OCI-LY1 (cell line): Measurements from ENCODE around the gene SLC24A5.

ENCODE experiments used
- H2AFZ ChIP-seq: fragments of 200-600 bp; sonication (generic), shearing (Covaris generic); 2 replicates; pipeline ENCODE4 v1.6.0; 2014; ENCODE audit warnings: antibody characterized with exemption, mild to moderate bottlenecking, low read length
- H3F3A ChIP-seq: fragments of 200-600 bp; sonication (generic), shearing (Covaris generic); 2 replicates; pipeline ENCODE4 v1.6.0; 2014; ENCODE audit warnings: mild to moderate bottlenecking, antibody characterized with exemption, low read length, moderate library complexity; ENCODE audit not compliant: insufficient read depth
- H3K27ac ChIP-seq: fragments of 200-600 bp; sonication (generic); 2 replicates; pipeline ENCODE4 v1.5.1; 2014; ENCODE audit warnings: low read length, mixed run types, mild to moderate bottlenecking, low read depth; ENCODE audit not compliant: poor library complexity, severe bottlenecking
- H3K27me3 ChIP-seq: fragments of 200-600 bp; sonication (generic); 2 replicates; pipeline ENCODE4 v1.6.0; 2014; ENCODE audit warnings: antibody characterized with exemption, mild to moderate bottlenecking, low read length, moderate library complexity; ENCODE audit not compliant: insufficient read depth
- H3K36me3 ChIP-seq: fragments of 200-600 bp; sonication (generic); 2 replicates; pipeline ENCODE4 v1.6.1; 2014; ENCODE audit warnings: mild to moderate bottlenecking, antibody characterized with exemption, low read length, moderate library complexity, mixed read lengths; ENCODE audit not compliant: insufficient read depth
- H3K4me1 ChIP-seq: fragments of 200-600 bp; sonication (generic); 2 replicates; pipeline ENCODE4 v1.5.1; 2014; ENCODE audit warnings: mild to moderate bottlenecking, low read length, moderate library complexity; ENCODE audit not compliant: insufficient read depth, severe bottlenecking
- H3K4me2 ChIP-seq: fragments of 200-600 bp; sonication (generic), shearing (Covaris generic); 2 replicates; pipeline ENCODE4 v1.6.1; 2014; ENCODE audit warnings: low read length
- H3K4me3 ChIP-seq: fragments of 200-600 bp; sonication (generic); 2 replicates; pipeline ENCODE4 v1.5.1; 2014; ENCODE audit warnings: low read length, low read depth, mild to moderate bottlenecking, mixed read lengths; ENCODE audit not compliant: poor library complexity, severe bottlenecking
- H3K79me2 ChIP-seq: fragments of 200-600 bp; shearing (Covaris generic); 2 replicates; pipeline ENCODE4 v1.6.1; 2016; ENCODE audit warnings: mixed run types, low read length, mixed read lengths; ENCODE audit not compliant: insufficient read depth
- H3K9ac ChIP-seq: fragments of 200-600 bp; sonication (generic), shearing (Covaris generic); 2 replicates; pipeline ENCODE4 v1.6.1; 2014; ENCODE audit warnings: mild to moderate bottlenecking, low read length, mixed read lengths
- H3K9me2 ChIP-seq: fragments of 200-600 bp; sonication (generic), shearing (Covaris generic); 2 replicates; pipeline ENCODE4 v1.6.1; 2014; ENCODE audit warnings: low read depth, mild to moderate bottlenecking, low read length, mixed read lengths
- H3K9me3 ChIP-seq: fragments of 200-600 bp; shearing (Covaris generic); 2 replicates; pipeline ENCODE4 v1.6.1; 2014; ENCODE audit warnings: low read length, mixed read lengths
- H4K20me1 ChIP-seq: fragments of 200-600 bp; sonication (generic), shearing (Covaris generic); 2 replicates; pipeline ENCODE4 v1.6.0; 2016; ENCODE audit warnings: mild to moderate bottlenecking, low read length; ENCODE audit not compliant: insufficient read depth
- CTCF ChIP-seq: fragments of 200-600 bp; sonication (generic), shearing (Covaris generic); IDR thresholded peaks from 2 replicates; pipeline ENCODE4 v1.5.1; 2017; ENCODE audit warnings: mild to moderate bottlenecking, antibody characterized with exemption, low read length, moderate library complexity, mixed read lengths
- EZH2 ChIP-seq: fragments of 200-600 bp; sonication (generic), shearing (Covaris generic); IDR thresholded peaks from 2 replicates; pipeline ENCODE4 v1.8.0; 2017; ENCODE audit warnings: borderline replicate concordance, mixed run types, mild to moderate bottlenecking, antibody characterized with exemption, low read length, moderate library complexity, mixed read lengths

The SLC24A5 gene

DNA sequence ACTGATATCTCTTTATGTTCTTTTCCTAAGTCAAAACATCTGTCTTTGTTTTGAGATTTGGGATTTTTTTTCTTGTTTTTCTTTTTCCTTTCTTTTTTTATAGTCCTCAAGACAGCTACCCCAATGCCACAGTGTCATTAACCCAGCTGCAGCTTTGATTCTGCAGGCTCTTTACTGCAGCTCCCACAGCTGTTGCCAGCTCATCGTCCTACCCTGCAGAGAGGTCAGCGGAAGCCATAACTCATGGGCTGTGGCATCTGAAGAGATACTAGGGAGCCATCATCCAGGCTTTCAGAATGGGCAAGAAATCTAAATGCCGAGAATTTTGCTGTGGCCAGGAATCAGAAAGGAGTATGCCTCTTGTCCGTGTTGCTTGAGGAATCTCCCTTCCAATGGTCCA is 44.3 kb upstream of the SLC24A5 start:
- no peak for TF ChIP-seq CTCF
- no peak for TF ChIP-seq EZH2
- Histone ChIP-seq H3K9me3 (no peaks in the 10 kb centered on the region), H3K36me3 (no peaks in the 10 kb centered on the region), H4K20me1 (no peaks in the 10 kb centered on the region), H3K27ac (no peak overlapping the region), H3F3A (no peaks in the 10 kb centered on the region), H3K9me2 (no peaks in the 10 kb centered on the region), H3K79me2 (no peaks in the 10 kb centered on the region), H3K4me2 (no peak overlapping the region), H3K9ac (no peak overlapping the region), H2AFZ (no peak overlapping the region), H3K4me3 (no peak overlapping the region), H3K4me1 (no peaks in the 10 kb centered on the region), H3K27me3 (no peaks in the 10 kb centered on the region; the same call in 1 of the 2 replicates)

DNA sequence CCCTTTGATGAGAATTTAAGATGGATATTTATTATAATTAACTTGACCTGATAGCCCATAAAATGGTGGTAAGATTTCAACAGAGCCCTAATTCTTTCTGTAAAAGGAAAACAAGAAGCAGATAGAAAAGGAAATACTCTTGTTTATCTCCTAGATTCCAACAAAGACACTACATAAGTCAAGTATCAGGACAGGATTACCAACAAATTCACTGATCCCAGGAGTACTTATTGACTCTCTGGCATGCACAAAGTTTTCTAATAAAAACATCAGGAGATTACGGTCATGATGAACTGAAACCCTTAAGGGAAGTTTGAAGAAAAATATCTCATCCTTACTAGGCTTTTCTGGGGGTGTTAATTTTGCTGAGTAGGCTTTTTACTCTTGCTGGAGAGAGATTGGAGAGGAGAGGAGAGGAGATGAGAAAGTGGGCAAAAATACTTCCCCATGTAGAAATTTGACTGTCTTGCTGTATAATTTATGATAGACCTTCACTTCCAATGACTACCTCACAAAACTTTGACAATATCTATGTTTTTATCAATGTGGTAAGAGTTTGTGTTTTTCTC is 43.1 kb upstream of the SLC24A5 start:
- H3K9me2 ChIP-seq = no peaks in the 10 kb centered on the region
- no peak overlapping the region for H3K4me3 ChIP-seq
- no peak overlapping the region for H3K9ac ChIP-seq
- H3F3A ChIP-seq = no peaks in the 10 kb centered on the region
- H3K4me1 ChIP-seq = no peaks in the 10 kb centered on the region
- no peak overlapping the region for H2AFZ ChIP-seq
- H4K20me1 ChIP-seq = no peaks in the 10 kb centered on the region
- no peaks in the 10 kb centered on the region for H3K79me2 ChIP-seq
- TF ChIP-seq CTCF = no peak
- no peak for TF ChIP-seq EZH2
- H3K27me3 ChIP-seq = no peaks in the 10 kb centered on the region; the same call in 1 of the 2 replicates
- no peaks in the 10 kb centered on the region for H3K9me3 ChIP-seq
- no peaks in the 10 kb centered on the region for H3K36me3 ChIP-seq
- H3K27ac ChIP-seq = no peak overlapping the region
- H3K4me2 ChIP-seq = no peak overlapping the region

DNA sequence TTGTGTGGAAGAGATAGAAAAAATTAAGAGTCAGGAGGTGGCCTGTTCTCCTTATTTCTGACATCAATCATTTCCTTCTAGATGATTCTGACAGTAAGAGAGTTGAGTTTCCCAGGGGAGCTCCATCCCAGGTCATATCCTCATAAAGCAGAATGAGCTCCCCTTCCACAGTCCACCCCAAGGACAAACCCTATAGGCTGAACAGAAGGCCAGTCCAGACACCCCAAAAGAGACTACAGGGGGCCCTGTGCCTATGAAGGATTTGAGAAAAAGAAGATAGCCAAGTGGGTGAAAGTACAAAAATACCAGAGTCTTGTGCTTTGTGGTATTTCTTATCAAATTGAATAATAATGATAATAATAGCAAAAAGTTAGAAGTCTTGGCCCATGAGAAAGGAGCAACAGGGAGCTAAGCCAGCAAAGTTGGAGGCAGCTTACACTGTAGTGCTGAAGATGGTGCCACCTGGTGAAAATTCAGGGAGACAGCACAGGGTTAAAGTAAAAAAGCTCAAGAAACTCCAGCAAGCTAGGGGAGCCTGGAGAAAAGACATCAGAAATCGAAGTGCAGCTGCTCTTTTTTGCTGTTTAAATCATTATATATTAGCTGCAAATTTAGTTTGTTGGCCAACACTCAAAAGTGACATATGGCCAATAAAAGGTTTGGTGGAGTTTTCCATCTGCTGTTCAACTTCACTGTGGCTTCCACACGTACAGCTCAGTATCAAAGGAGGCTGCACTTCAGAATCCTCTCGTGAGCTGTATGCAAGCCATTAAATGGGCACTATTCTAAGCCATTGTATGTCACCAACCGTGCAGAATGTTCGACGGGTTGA is 35.8 kb upstream of the SLC24A5 start:
- no peak overlapping the region for H3K4me2 ChIP-seq
- H3K27me3 ChIP-seq = no peaks in the 10 kb centered on the region
- no peaks in the 10 kb centered on the region for H4K20me1 ChIP-seq
- H3K79me2 ChIP-seq = no peaks in the 10 kb centered on the region
- no peaks in the 10 kb centered on the region for H3K36me3 ChIP-seq
- TF ChIP-seq CTCF (peak; percentile 36), EZH2 (no peak)
- H3K9me3 ChIP-seq = no peaks in the 10 kb centered on the region
- no peaks in the 10 kb centered on the region for H3K4me1 ChIP-seq
- H3K27ac ChIP-seq = no peak overlapping the region
- H3F3A ChIP-seq = no peaks in the 10 kb centered on the region
- no peak overlapping the region for H3K9ac ChIP-seq
- H3K9me2 ChIP-seq = no peaks in the 10 kb centered on the region
- H2AFZ ChIP-seq = no peak overlapping the region
- H3K4me3 ChIP-seq = no peak overlapping the region
